Measurements from ENCODE around the gene NDST1.

DNA sequence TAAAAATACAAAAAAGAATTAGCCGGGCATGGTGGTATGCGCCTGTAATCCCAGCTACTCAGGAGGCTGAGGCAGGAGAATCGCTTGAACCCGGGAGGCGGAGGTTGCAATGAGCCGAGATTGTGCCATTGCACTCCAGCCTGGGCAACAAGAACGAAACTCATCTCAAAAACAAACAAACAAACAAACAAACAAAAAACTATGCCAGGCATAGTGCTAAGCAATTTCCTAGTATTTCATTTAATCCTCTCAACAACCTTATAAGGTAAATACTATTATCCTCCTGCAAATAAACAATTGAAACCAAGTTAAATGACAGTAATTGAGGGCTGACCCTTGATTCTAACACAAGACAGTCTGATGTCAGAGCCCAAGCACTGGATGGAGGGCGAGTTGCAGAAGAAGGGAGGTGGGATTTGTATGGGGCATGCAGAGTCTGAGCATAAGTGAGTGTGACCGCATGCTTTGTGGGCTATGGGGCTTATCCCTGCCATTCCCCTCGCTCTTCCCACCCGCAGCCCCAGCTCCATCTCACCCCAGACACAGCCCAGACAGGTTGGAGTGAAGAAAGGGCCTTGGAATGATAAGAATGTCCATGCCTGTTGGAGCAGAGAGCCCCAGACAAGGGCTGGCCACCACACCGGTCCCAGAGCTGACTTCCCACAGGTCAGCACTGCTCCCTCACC lies 34.1 kb upstream of the NDST1 start:
- no peak for TF ChIP-seq CTCF (IDR thresholded peaks at IDR 0.05)
- TF ChIP-seq POLR2A (IDR thresholded peaks at IDR 0.05) = no peak
